ENCODE data around the gene PTPN18. TPM values are rescaled to one million over a fixed set of nuclear protein-coding genes. Genes with fewer than 3 reads are reported as not detected.
"Not testable (repeated sequence)": the region's sequence is repeated elsewhere in the genome, so short reads cannot be mapped to it uniquely, and the experiment has no call there.

PTPN18 gene
- total and polyA plus RNA-seq, 11 donors: 9.7 to 42.5 (median 12.6) TPM

- Histone ChIP-seq H3K36me3 (no peaks in the 10 kb centered on the region), H3K27ac (no peak overlapping the region), H3K27me3 (peaks cover 0 to 11% (median under 1%) of the 10 kb centered on the region in 9 donors), H3K4me1 (no peaks in the 10 kb centered on the region), H3K9me3 (no peaks in the 10 kb centered on the region), H3K4me3 (no peak overlapping the region)
- 80 to 93% (median 82%) methylated on average over 3 of the region's 3 CpGs for WGBS, 4 donors
- intact Hi-C loops (cut with DNase I): no loop called here
- TF ChIP-seq POLR2A (IDR thresholded peaks at IDR 0.05): no peak
- ATAC-seq (no peak), DNase-seq (no peak)
Measured at GRCh38 chr2:130319536-130319935, 36.3 kb upstream of the PTPN18 start.

- no peak for TF ChIP-seq POLR2A (IDR thresholded peaks at IDR 0.05)
- no peak for TF ChIP-seq CTCF (IDR thresholded peaks at IDR 0.05)
- H3K4me3 ChIP-seq: no peak overlapping the region
- H3K27me3 ChIP-seq: peaks cover 0 to 61% (median 7%) of the 10 kb centered on the region in 9 donors
- DNase-seq (no peak), ATAC-seq (no peak)
- 71 to 80% (median 77%) methylated on average over 13 to 43 of the region's 43 CpGs for WGBS, 4 donors
- H3K9me3 ChIP-seq: no peaks in the 10 kb centered on the region
- no peak overlapping the region for H3K27ac ChIP-seq
- peaks cover 0 to 5% (median 0%) of the 10 kb centered on the region in 12 donors for H3K4me1 ChIP-seq
- H3K36me3 ChIP-seq: no peaks in the 10 kb centered on the region
- intact Hi-C loops (cut with DNase I): no loop called here
Measured at GRCh38 chr2:130327703-130328527, 27.9 kb upstream of the PTPN18 start.

- H3K27ac ChIP-seq: no peak overlapping the region
- intact Hi-C loops (cut with DNase I): no loop called here
- peaks cover 0 to 5% (median 0%) of the 10 kb centered on the region in 12 donors for H3K4me1 ChIP-seq
- peaks cover 0 to 57% (median 5%) of the 10 kb centered on the region in 9 donors for H3K27me3 ChIP-seq
- TF ChIP-seq POLR2A (IDR thresholded peaks at IDR 0.05) (no peak), CTCF (IDR thresholded peaks at IDR 0.05) (no peak)
- ATAC-seq: no peak
- no peaks in the 10 kb centered on the region for H3K9me3 ChIP-seq
- no peak overlapping the region for H3K4me3 ChIP-seq
- 51 to 58% (median 55%) methylated on average over 2 of the region's 2 CpGs for WGBS, 4 donors
- DNase-seq: no peak
- H3K36me3 ChIP-seq: no peaks in the 10 kb centered on the region
Measured at GRCh38 chr2:130328710-130329109, 27.1 kb upstream of the PTPN18 start.

GRCh38 chr2:130332271-130333073 lies 23.4 kb upstream of the PTPN18 start:
- Histone ChIP-seq H3K9me3 (no peaks in the 10 kb centered on the region), H3K4me3 (no peak overlapping the region), H3K4me1 (peaks cover 0 to 8% (median 3%) of the 10 kb centered on the region in 12 donors), H3K27ac (no peak overlapping the region), H3K36me3 (no peaks in the 10 kb centered on the region), H3K27me3 (peaks cover 0 to 40% (median 3%) of the 10 kb centered on the region in 9 donors)
- WGBS, 4 donors: 21 to 29% (median 24%) methylated on average over 29 of the region's 29 CpGs
- intact Hi-C loops (cut with DNase I): loop anchor here (2.0 to 10.0 kb wide), 10 partner anchors 148 to 448 kb away; partner anchors contain the start of genes SMPD4 (in 7 of the 10) and MZT2B (in 6 of the 10)
- TF ChIP-seq POLR2A (IDR thresholded peaks at IDR 0.05): no peak
- TF ChIP-seq CTCF (IDR thresholded peaks at IDR 0.05): peak; percentile 85 to 99 (median 90)
- ATAC-seq (peak in 3 of 4 donors; percentile 70 to 81 (median 75)), DNase-seq (peak; percentile 64 to 83 (median 76))

GRCh38 chr2:130333253-130333652 lies 22.6 kb upstream of the PTPN18 start:
- WGBS, 4 donors: 85 to 91% (median 90%) methylated on average over 8 of the region's 8 CpGs
- H3K4me1 ChIP-seq, H3K27ac ChIP-seq, ATAC-seq, H3K4me3 ChIP-seq, DNase-seq, H3K9me3 ChIP-seq, H3K36me3 ChIP-seq: not testable (repeated sequence)
- intact Hi-C loops (cut with DNase I): loop anchor here (2.0 to 10.0 kb wide), 10 partner anchors 148 to 448 kb away; partner anchors contain the start of genes SMPD4 (in 7 of the 10) and MZT2B (in 6 of the 10)
- H3K27me3 ChIP-seq: peaks cover 0 to 33% (median 0%) of the 10 kb centered on the region in 9 donors

Measured in heart left ventricle (tissue), 16 donors.